HL-60 (cell line): Measurements from ENCODE around the gene UMPS.

ENCODE experiments used
- DNase-seq, 2 experiments: peaks; one replicate each; pipeline ENCODE4 v3.0.0-alpha.2; 2010 to 2020; ENCODE audit warnings: low read depth in 1 of 2, low spot score in 1 of 2
- H3K27ac ChIP-seq: fragments of 250-450 bp; sonication (Bioruptor Pico); replicated peaks from 2 replicates; pipeline ENCODE4 v1.5.1; 2020; ENCODE audit warnings: mild to moderate bottlenecking, moderate library complexity
- H3K27me3 ChIP-seq: fragments of 250-450 bp; sonication (Bioruptor Pico); 2 replicates; pipeline ENCODE4 v1.5.1; 2021; ENCODE audit warnings: mild to moderate bottlenecking, moderate library complexity; ENCODE audit not compliant: insufficient read depth, poor library complexity, severe bottlenecking
- H3K4me3 ChIP-seq: replicated peaks from 2 replicates; pipeline ENCODE4 v1.5.1; 2011; ENCODE audit warnings: mild to moderate bottlenecking, control low read depth, low read length; ENCODE audit not compliant: insufficient read depth
- CTCF ChIP-seq: IDR thresholded peaks from one replicate; pipeline ENCODE4 v1.5.1; 2011; ENCODE audit warnings: low read length, control low read depth, inconsistent platforms; ENCODE audit not compliant: insufficient read depth
- GABPA ChIP-seq: IDR thresholded peaks from 2 replicates; pipeline ENCODE4 v1.6.1; 2012; ENCODE audit warnings: low read depth
- POLR2AphosphoS5 ChIP-seq: IDR thresholded peaks from 2 replicates; pipeline ENCODE4 v1.6.1; 2012; ENCODE audit warnings: low read depth
- REST ChIP-seq: IDR thresholded peaks from 2 replicates; pipeline ENCODE4 v1.6.1; 2012; ENCODE audit warnings: low read depth; ENCODE audit not compliant: insufficient replicate concordance
- SPI1 ChIP-seq: IDR thresholded peaks from 2 replicates; pipeline ENCODE4 v1.6.1; 2012; ENCODE audit warnings: low read depth, mild to moderate bottlenecking, borderline replicate concordance

UMPS gene

GRCh38 chr3:124791639-124792151, 61.4 kb downstream of the UMPS start:
- Histone ChIP-seq H3K4me3 (no peak overlapping the region), H3K27ac (no peak overlapping the region), H3K27me3 (no peaks in the 10 kb centered on the region)
- DNase-seq: no peak
- TF ChIP-seq SPI1 (no peak), GABPA (no peak), POLR2AphosphoS5 (no peak), REST (no peak), CTCF (no peak)

- no peak for DNase-seq
- H3K27ac ChIP-seq: no peak overlapping the region
- H3K27me3 ChIP-seq: no peaks in the 10 kb centered on the region
- no peak overlapping the region for H3K4me3 ChIP-seq
- TF ChIP-seq GABPA (no peak), SPI1 (no peak), REST (no peak), CTCF (no peak), POLR2AphosphoS5 (no peak)
Observed at GRCh38 chr3:124792341-124793040, 62.2 kb downstream of the UMPS start.

GRCh38 chr3:124793054-124793739, 62.9 kb downstream of the UMPS start:
- Histone ChIP-seq H3K27me3 (no peaks in the 10 kb centered on the region), H3K27ac (no peak overlapping the region), H3K4me3 (no peak overlapping the region)
- TF ChIP-seq REST: no peak
- no peak for TF ChIP-seq POLR2AphosphoS5
- TF ChIP-seq SPI1: no peak
- no peak for TF ChIP-seq CTCF
- TF ChIP-seq GABPA: no peak
- no peak for DNase-seq
